Measurements from ENCODE around the gene SPP2.

DNA sequence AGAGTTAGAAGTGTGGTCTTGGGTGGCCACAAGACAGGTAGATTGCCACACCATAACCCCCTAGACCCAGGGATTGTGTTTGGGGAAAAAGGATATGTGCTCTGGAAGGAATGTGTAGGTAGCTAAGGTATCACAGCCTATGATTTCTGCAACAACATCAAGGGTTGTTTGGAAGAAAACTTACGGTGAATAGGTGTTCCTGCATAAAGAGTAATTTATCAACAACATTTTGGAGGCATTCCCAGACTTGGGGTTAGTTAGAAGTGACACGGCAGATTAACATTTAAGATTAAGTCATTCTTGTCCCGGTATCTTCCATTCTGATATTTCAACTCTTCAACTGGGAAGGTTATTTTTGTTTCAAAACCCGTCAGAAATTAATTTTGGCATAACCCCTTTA, 65.5 kb downstream of the SPP2 start:
- TF ChIP-seq CTCF (IDR thresholded peaks at IDR 0.05) = no peak
- no peak for TF ChIP-seq POLR2AphosphoS5 (IDR thresholded peaks at IDR 0.05)
- TF ChIP-seq POLR2A (IDR thresholded peaks at IDR 0.05) = no peak
- no peak for TF ChIP-seq EP300 (IDR thresholded peaks at IDR 0.05)
